GM21423 (cell line): ENCODE results near the gene LYST.

Source experiments
- ATAC-seq: cut with Tn5 transposase; IDR thresholded peaks from one replicate; pipeline ENCODE4 v1.9.1; 2021; ENCODE audit warnings: mild to moderate bottlenecking, moderate library complexity; ENCODE audit not compliant: unreplicated experiment

The LYST gene

GRCh38 chr1:235613602-235614001, 253.1 kb downstream of the LYST start:
- no peak for ATAC-seq

GRCh38 chr1:235612761-235613160, 253.9 kb downstream of the LYST start:
- no peak for ATAC-seq
